Stimulated activated CD4-positive, alpha-beta T cell treated with anti-CD3 and anti-CD28 coated beads, Interleukin-1b, Interleukin-23, amount 100 ng/mL, for 4 hours (primary cell): ENCODE data around the gene CCDC192.

Source experiments
- DNase-seq, 2 donors: peaks; one replicate each; pipeline ENCODE4 v3.0.0-alpha.2; 2020; ENCODE audit warnings: low read depth in 2 of 2

Gene CCDC192

DNA sequence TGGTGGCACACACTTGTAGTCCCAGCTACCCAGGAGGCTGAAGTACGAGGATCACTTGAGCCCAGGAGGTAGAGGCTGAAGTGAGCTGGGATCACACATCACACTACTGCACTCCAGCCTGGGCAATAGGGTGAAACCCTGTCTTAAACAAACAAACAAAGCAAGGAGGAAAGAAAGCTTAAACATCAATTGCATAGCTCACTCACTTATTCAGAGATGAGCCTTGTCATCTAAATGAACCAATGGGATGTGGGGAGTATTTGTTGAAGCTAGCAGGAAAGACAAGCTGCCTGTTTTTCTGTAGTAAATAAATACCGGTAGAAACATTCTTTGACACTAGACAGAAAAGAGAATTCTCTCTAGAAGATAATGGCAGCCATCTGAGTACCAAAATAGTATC, 219.4 kb downstream of the CCDC192 start:
- no peak for DNase-seq

DNA sequence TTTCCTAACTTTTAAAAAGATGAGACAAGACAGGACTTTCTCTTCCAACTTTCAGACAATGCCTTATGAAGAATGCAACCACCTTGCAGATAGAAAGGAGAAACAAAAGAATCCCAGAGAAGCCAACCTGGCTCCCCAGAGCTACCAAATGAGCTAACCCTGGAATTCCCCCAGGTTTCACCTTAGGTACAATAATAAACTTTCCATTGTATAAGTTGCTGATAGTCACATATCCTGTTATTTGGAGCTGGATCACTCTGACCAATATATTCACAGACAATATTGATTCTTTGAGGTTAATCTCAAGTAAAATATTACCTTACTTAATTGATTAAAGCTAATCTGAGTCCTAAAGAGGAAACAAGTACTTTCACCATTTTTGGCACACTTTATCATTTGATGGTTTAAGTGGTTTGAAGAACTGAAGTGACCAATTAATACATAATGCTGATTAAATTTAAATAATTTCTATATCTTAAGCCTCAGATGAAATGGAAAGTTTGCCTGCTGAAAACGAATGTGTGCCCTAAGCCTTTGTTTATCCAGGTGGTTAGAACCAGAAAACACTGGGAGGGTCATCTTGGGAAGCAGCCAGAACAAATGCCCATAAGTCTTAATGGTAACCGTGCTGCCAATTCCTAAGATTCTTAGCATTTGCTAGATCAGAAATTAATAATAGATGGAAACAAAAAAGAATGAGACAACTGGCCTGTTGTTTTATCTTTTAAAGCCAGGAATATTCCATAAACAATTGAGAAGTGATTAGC, 220.8 kb downstream of the CCDC192 start:
- DNase-seq: no peak

DNA sequence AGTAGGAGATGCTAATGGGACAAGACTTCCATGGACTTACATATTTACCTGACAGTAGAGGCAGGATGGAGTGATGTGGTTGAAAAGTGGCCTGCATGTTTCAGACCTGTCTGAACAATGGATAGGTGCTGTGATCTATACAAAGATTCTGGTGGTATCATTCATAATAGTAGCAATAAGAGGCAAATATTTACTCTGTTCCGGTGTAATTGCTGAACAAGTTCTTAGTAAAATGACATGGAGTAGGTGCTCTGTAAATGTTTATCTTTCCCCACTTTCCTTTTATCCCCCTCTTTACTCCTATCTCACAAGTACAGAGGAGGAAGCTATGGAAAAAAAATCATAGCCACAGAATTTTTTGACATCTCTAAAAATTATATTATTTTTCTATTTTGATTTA, 221.4 kb downstream of the CCDC192 start:
- DNase-seq: no peak

DNA sequence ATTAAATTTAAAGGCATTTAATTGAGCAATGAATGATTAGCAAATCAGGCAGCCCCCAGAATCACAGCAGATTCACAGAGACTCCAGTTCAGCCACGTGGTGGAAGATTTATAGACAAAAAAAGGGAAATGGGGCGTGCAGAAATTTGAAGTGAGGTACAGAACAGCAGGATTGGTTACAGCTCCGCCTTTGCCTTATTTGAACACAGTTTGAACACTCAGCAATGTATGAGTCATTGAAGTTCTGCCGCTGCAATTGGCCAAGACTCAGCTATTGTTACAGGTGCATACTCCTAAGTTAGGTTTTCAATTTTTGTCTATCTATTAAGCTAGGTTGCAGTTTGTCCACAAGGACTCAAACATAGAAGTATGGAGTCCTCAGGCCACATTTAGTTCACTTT, 222.7 kb downstream of the CCDC192 start:
- no peak for DNase-seq

DNA sequence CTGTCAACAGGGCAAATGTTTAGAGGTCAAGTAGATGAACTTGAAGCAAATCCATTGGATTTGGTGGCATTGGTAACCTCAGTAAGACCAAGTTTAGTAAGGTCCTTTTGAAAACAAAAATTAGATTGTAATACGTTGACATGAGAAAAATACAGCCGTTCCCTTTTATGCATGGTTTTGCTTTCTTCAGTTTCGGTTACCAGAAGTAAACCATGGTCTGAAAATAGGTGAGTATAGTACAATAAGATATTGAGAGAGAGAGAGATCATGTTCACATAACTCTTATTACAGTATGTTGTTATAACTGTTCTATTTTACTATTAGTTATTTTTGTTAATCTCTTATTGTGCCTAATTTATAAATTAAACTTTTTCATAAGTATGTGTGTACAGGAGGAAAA, 223.8 kb downstream of the CCDC192 start:
- DNase-seq: no peak

DNA sequence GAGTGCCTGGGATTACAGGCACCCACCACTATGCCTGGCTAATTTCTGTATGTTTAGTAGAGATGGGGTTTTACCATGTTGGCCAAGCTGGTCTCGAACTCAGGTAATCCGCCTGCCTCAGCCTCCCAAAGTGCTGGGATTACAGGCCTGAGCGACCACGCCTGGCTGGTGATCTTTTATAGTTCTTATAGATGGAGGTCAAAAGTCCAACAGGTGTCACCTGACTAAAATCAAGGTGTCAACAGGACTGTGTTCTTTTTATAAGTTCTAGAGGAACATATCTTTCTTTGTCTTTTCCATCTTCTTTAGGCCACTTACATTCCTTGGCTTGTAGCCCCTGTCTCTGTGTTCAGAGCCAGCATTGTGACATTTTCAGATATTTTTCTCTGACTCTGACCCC, 224.9 kb downstream of the CCDC192 start:
- DNase-seq: no peak

DNA sequence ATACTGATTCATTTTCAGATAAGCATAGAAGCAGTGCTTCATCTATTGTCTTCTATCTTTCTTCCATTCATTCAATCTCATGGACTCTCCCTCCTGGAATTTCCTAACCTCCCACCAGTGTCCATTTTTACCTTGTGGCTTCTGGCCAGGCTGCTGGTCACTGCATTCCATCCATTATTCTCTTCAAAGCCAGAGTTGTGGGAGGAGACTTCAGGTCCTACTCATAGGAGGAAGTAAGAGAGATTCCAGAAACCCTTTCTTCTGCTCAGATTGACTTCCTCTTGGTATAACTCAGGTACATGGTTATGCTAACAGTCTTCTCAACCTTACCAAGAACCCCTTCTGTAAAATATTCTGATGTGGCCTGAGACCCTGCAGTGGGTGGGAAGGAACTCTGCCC, 227.1 kb downstream of the CCDC192 start:
- DNase-seq: no peak

DNA sequence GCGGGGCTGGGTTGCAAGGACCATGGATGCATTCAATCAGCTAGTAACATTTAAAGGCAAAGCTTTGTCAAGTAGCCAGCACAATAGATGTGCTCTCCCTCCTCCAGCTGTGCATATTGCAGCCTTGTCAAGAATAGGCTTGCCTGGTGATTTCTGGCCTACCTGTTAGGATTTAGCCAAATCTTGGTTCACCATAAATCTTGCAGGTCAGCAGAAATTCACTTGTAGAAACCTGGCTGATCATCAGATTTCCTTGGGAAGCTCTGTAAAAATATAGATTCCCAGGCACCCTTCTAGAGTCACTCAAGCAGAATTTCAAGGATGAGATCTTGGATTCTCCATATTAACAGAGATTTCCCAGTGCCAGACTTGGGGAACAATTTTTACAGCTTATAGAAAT, 228.2 kb downstream of the CCDC192 start:
- DNase-seq: no peak

DNA sequence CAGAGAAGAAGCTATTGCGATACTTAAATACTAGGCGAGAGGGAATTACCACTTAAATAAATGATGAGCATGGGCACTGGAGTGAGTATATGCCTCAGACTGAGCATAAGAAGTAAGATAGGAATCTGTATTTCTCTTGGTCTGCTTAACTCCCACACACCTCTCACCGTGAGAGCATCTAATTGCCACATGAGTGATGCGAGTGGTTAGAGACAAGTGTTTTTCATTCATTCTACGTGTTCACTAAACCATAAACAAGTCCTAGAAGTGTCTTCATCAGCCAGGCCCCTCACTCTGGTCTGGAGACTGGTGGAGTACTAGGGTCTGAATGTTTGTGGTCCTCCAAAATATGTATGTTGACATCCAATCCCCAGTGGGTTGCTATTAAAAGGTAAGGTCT, 230.2 kb downstream of the CCDC192 start:
- DNase-seq: no peak

DNA sequence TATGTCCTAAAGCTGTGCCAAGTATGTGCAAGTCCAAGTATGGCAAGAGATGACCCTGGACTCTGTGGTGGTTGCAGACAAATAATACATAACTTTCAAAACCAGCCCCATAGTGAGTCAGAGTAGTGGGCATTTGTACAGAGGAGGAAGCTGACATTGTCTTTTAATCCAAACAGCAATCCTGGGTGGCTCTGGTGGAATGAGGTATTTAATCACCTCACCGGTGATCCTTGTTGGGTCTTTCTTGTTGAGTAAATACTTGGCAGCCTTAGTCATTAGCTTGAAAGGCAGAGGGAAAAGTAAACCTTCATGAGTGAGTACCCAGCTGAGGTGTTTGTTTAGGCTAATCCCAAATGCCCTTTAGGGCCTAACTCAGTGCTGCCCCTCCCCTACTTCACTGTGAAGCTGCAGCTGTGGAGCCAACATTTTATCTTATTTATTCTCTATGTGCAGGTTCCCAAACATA, 231.6 kb downstream of the CCDC192 start:
- DNase-seq: no peak

DNA sequence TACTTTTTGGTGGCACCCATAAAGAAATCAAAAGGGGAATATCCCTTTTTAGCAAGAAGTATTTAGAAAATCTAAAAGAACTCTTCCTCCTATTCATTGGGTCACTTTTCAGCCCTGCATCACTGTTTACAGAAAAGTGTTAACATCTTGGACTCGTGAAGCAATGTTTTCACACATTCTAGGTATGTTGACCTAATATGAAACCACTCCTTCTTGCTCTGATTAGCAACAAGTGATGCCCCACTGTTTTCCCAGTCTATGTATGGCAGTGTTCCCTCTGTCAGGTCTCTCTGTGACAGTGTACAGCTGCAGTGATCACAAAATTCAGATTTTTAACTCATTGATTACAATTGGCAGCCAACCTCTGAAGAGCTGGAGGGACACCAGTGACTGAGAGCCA, 232.2 kb downstream of the CCDC192 start:
- no peak for DNase-seq

DNA sequence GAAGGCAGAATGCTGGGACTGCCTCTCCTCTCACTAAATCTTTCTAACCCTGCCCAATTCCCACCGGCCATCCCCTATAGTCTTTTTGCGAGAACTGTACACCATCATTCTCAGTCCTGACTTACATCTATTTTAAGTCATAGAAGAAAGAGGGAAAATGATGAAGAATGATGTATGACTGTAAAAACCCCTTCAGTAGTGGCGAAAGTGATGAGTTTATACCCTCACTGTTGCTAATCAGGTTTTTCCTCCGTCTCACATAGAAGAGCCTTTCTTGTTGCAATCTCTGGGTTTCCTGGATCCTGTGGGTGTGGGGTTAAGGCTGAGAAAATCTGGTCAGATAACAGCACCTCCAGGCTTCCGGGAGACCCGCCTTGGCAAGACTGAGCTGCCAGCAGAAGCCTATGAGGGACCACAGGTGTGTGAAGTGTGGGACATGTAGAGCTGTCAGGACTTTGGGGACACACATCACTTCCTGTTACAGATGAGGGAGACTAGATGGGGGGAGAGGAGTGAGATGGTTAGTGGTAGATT, 233.3 kb downstream of the CCDC192 start:
- DNase-seq: no peak

DNA sequence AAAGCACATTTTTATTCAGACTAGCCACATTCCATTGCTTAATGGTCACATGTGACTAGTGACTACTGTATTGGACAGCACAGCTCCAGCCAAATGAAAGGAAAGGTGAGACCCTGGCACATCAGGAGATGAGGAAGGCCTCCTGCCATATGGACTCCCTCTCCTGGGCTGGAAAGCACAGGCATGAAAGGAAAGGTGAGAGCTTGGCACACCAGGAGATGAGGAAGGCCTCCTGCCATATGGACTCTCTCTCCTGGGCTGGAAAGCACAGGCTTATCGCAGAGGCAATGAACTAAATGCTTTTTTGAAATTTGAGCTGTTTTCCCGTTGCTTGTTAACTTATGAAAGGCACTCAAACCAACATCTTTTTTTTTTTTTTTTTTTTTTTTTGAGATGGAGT, 235.6 kb downstream of the CCDC192 start:
- DNase-seq: no peak

DNA sequence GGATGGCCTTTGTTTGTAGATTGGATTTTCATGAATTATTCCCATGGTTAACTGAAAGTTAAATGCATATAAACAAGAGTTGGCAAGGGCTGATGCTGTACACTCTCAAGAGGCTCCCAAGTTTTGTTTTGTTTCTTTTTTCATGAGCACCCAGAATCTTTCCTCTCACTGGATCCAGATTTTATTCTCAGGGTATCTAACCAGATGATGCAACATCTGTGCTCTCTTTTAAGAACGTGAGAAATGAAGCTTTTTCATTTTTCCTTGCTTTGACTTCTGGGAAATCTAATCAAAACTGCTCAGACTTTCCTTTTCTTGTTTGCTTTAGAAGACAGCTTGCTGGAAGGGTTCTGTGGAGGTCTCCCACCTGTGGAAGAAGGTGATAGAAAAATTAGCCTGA, 237.7 kb downstream of the CCDC192 start:
- no peak for DNase-seq

DNA sequence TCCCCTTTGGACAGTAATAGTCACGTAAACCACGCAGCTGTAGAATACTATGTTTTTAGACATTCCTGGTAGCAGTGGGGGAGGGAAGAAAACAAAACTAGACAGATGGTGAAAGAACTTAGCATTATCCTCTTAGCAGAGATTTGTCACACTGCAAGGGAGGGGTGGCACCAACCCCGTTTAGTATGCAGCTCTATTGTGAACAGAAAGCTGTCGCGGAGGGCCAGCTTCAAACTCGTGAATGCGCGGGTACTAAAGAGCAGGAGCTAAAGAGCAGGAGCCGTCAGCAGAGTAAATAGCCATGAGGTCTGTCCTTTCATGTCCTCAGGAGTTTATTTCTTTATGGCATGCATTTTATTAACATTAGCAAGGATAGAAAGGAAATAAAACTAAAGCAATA, 238.5 kb downstream of the CCDC192 start:
- DNase-seq: no peak

DNA sequence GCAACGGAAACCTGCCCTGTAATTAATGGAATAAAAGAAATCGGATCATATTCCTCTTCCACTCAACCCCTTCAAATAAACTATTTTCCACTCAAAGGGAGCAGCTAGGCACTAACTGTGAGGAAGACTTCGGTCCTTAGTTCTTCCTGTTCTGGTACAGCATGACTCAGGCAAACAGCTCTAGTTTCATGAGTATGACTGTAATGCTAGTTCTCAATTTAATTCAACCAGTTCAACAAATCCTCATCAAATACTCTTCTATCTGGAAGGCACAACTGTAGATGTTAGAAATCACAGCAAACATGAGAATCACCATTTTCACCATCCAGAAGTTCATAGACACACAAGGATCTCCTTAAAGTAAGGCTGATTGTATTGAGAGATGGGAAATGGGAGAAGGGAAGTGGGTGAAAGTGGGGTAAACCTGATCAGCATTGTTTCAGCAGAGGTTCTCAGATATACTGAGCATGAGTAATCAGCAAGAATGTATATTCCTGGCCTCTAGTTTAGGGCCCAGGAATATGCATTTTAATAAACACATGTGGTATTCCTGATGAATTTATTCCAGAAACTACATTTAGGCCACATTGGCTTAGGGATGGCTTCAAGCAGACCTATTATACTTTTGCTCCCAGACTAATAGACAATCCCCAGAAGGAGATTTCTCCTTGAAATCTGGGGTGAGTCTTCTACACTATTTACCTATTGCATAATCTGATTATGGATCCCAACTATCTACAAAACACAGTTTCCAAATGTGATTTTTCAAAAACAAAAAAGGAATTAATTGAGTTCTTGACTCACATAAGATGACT, 239.3 kb downstream of the CCDC192 start:
- no peak for DNase-seq

DNA sequence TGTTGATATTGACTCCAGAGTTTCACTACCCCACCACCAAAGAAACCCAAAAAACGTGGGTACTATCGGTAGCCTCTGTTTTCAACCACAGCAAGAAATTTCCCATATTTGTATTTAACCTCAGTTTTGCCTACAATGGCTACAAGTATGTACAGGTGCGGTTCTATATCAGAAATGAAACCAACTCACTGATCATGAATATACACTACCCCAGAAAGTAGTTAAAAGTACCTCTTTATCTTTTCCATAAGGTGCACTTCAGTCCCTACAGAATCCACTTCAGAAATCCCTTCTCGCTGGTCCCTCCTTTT, 239.8 kb downstream of the CCDC192 start:
- no peak for DNase-seq

DNA sequence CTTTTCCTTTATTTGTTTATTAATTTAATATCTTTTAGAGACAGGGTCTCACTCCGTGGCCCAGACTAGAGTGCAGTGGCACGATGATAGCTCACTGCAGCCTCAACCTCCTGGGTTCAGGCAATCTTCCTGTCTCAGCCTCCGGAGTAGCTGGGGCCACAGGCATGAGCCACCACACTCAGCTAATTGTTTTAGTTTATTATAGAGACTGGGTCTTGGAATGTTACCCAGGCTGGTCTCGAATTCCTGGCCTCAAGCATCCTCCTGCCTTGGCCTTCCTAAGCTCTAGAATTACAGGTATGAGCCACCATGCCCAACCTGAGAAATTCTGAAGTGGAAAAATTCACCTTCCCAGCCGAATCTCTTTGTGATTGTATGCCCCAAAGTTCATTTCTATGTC, 240.9 kb downstream of the CCDC192 start:
- DNase-seq: no peak

DNA sequence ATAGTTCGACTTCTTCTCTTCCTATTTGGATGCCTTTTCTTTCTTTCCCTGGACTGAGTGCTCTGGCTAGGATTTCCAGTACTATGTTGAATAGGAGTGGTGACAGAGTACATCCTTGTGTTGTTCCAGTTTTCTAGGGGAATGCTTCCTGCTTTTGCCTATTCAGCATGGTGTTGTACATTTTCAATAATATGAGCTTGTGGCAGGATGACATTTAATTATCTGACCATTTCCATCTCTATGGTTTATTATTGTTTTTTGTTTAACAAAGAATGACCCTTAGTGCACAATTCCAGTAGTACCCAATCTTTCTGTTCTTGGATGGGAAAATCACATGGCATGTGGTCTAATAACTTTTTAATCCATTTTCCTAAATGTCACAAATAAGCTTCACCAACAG, 244.8 kb downstream of the CCDC192 start:
- no peak for DNase-seq

DNA sequence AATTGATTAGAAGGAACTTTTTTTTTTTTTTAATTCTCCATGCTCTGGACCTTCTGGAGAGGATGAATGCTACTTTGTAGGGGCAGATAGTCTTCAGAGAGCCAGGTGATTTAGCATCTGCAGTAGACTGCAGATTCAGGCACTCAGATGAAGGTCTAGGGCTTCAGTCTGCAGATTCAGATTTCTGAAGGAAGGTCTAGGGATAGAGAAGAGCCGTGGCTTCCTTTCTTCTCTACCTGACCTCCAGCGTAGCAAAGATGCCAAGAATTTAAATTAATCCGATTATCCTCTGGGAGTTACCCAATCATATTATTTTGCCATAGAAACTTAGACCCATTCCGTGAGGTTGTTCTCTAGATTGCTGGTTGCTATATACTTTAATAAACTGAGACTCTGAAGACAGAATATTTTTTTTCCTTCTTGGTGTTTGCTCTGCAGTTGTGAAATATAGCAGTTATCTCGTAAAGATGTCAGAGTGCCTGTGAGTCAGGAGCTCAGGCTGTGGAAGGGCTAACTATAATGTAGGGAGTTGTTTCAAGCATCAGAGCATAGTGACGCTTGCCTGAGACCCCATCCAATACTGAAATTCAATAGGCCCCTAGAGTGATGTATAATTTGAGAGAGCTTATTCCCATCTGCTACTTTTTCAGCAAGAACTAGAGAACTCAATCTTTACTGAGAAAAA, 247.7 kb downstream of the CCDC192 start:
- DNase-seq: no peak

DNA sequence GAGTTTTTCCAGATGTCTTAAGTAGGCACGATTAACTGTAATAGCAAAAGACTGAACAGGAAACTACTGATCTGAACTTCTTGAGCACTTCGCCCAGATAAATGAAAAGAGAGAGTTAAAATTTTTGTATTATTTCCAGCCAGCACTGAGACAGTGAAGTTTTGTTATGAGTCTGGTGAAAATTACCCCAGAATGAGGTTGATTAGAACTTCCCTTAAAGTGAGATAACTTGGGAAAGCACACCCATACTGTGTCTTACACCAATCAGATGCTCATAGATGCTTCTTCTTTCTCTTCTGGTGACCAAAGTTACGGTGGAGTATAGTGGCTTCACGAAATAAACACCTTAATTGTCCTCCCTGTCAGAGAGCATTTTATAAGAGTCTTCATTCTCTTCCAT, 248.6 kb downstream of the CCDC192 start:
- no peak for DNase-seq

DNA sequence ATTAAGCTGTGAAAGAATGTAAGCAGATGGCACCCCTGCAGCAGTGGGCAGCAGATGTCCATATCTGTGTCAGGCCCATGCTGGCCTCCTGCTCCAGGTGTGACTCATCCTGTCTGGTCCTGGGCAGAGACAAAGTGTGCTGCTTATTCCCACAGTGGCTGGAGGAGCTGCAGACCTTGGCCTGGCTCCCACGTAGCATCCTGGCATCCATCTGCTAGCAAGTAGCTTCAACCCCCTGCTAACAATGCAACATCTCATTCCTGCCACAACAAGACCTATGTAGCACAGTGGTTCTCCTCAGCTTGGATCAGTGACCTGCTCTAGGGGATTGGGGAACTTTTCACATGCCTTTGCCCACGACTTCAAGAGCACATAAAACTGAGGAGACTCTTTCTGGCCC, 254.0 kb downstream of the CCDC192 start:
- no peak for DNase-seq
